GM20000 (cell line): ENCODE data around the gene LRPAP1.
"Not testable (repeated sequence)": the region's sequence is repeated elsewhere in the genome, so short reads cannot be mapped to it uniquely, and the experiment has no call there.

Experiments used
- DNase-seq: peaks from one replicate; pipeline ENCODE4 v3.0.0; 2012; ENCODE audit warnings: low spot score
- CTCF ChIP-seq: IDR thresholded peaks from 2 replicates; pipeline ENCODE4 v1.5.1; 2012; ENCODE audit warnings: mild to moderate bottlenecking, control low read depth; ENCODE audit errors: extremely low read depth, missing control alignments

The LRPAP1 gene

GRCh38 chr4:3531879-3532750 is at the start of gene LRPAP1:
LRPAP1 (minus strand) TSS chr4:3532422; CDS start chr4:3532412, 10 bp downstream.
- DNase-seq, result peak; percentile 100
- TF ChIP-seq CTCF, result no peak

- DNase-seq, result not testable (repeated sequence)
Measured at GRCh38 chr4:3581334-3582090, 49.3 kb upstream of the LRPAP1 start.

DNA sequence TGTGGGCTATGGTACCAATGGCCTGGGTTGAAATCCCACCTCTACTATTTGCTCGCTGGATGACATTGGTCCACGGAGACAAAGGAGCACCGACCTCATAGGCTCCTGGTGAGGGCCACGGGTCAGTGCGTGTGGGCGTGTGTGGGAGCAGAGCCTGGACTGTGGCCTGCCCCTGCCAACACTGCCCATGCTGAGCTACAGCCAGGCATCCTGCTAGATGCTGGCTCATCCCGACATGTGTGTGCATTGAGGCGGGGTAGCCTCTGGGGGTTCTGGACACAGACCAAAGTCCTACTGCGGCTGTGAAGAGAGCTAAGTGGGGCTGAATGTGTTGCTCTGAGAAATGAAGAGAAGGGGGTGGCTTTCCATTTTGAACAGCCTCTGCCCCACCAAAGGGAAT is 48.6 kb upstream of the LRPAP1 start:
- DNase-seq, result not testable (repeated sequence)

DNA sequence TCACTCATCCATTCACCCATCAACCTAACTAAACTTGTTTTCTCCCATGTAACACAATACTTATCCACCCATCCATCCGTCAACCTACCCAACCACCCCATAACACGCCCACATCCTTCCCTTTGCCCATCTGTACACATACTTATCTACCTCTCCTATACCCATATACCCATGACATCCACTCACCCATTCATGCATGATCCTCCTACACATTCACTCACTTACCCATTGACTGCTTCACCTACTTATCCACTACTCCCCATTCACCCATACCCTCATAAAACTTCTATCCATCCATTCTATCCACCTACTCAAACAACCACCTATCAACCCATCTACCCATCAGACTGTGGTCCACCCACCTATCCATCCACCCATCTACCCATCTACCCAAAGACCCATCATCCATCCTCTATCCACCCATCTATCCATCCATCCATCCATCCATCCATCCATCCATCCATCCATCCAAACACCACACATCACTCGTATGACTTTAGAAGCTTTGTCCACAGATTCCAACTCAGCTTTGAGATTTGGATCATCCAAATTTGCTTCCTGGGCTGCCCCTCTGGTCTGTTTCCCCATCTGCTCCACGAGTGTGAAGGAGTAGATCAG is 46.4 kb upstream of the LRPAP1 start:
- DNase-seq, result not testable (repeated sequence)

DNA sequence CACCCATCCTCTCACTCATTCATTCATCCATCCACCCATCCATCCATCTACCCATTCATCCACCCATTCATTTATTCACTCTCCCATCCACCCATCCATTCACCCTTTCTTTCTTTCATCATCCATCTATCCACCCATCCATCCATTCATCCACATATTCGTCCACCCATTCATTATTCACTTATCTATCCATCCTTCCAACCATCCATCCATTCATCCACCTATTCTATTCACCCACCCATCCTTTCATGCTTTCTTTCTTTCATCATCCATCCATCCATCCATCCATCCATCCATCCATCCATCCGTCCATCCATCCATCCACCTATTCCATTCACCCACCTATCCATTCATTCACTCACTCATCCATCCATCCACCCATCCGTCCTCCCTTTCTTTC is 45.8 kb upstream of the LRPAP1 start:
- not testable (repeated sequence) for DNase-seq

DNA sequence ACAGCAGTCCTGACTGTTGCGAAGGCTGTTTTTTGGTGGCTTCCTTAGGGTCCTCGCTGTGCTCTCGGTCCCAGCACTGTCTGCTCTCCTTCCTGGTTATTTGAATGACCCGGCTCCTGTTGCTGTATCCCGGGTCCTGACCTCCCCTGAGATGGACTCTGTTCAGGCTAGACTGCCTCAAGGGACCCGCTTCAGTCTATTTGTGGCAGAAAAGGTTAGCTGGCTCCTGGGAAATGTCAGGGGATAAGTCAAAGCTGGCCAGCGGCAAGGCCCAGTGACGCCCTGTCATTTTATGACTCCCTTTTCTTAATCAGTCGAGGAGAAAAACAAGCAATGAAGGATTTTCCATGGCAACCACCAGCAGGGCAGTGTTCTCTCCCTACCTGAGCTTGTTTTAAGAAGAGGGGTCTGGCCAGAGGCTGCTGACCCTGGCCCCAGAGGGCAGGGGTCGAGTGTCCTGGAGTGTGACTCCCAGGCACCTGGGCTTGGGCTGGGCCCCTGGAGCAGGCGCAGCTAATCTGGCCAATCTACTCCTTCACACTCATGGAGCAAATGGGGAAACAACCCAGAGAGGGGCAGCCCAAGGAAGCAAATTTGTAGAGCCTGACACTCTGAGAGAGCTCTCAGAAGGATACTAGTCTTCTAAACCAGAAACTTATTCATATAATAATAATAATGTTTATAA is 45.1 kb upstream of the LRPAP1 start:
- not testable (repeated sequence) for DNase-seq

DNA sequence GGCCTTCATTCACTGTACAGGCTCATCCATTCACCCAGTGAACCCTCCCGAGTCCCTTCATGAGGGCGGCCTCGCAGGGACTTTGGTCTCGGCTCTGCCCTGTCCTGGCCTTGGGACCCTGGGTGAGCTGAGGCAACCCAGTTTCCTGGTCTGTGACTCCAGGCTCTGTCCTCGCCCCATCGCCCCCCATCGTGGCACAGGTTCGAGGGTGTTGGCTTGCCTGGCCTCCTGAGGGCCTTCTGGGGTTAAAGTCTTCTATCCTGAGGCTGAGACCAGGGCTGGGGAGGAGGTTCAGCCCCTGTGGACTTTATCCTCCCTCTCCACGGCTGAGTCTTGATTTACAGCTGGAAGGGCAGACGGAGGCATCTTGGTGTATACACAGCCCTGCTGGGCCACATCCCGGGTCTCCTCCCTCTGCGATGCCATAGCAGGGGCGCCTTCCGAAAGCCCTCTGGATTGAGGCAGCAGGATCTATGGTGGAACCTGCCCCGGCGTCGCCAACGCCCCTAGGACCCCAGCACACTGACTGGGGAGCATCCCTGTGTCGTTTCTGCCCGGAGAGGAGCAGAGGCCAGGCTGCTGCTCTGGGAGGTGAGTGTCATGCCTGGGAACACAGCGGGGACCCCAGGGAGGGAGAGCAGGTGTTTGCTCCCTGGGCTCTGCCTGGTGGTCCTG is 44.4 kb upstream of the LRPAP1 start:
- not testable (repeated sequence) for DNase-seq

- DNase-seq, result not testable (repeated sequence)
Measured at GRCh38 chr4:3575426-3576369, 43.5 kb upstream of the LRPAP1 start.

DNA sequence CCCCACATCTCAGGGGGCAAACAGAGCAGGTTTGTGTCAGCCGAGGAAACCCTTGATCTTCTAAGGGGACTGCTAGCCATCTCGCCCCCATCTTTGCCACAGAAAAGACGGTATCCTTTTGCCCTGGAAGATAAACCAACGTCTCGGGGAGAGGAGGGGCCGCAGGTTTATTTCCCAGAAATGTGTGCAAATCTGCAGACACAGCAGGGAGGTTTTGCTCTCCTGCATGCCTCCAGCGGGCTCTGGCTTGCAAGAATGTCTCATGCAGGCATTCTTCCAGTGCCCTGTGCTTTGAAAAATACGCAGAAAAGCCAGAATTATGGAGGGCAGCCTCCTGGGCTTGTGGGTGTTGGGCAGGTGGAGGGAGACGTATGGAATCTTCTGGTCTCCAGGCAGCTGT is 42.6 kb upstream of the LRPAP1 start:
- DNase-seq, result not testable (repeated sequence)

- not testable (repeated sequence) for DNase-seq
Measured at GRCh38 chr4:3574346-3574745, 42.1 kb upstream of the LRPAP1 start.

DNA sequence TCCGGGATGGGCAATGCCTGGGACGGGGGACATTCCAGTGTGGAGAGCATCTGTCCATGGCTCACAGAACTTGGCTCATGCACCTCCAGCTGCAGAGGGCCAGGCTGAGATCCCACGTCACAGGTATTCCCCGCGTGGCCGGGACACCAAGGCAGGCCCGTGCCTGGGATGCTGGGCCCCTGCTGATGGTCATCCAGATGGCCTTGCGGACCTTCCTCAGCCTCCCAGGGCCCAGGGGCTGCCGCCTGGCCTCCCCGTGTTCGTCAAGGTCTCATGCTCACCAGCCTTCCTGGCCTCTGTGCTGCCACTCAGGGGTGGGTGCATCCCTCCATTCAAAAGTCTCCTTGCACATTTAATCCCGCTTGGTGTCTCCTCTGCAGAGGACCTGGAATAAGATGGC is 40.9 kb upstream of the LRPAP1 start:
- TF ChIP-seq CTCF, result no peak
- DNase-seq, result no peak
